Activated CD8-positive, alpha-beta memory T cell treated with anti-CD3 and anti-CD28 coated beads, Interleukin-2, amount 10 ng/mL, durations not matched to agents 7 days and 5 days (primary cell): ENCODE measurements around the gene MRS2. TPM values are rescaled to one million over a fixed set of nuclear protein-coding genes. Genes with fewer than 3 reads are reported as not detected.
"Not testable (repeated sequence)": the region's sequence is repeated elsewhere in the genome, so short reads cannot be mapped to it uniquely, and the experiment has no call there.

Source experiments
- ATAC-seq: fragments of 150-1000 bp; cut with Tn5 transposase; one replicate; pipeline ENCODE4 v1.10.0; 2021; ENCODE audit warnings: moderate library complexity
- CTCF ChIA-PET: fragments of 350-600 bp; sonication (Branson Sonifier 250); formaldehyde crosslinking; loops from one replicate; lab custom pipeline; 2021; ENCODE audit warnings: antibody characterized with exemption; lab: Charles Lee
- DNase-seq: peaks from one replicate; pipeline ENCODE4 v3.0.0-alpha.2; 2020
- H3K27ac Mint-ChIP-seq: one replicate; pipeline ENCODE4 v1.8.0; 2021; ENCODE audit warnings: mild to moderate bottlenecking, mixed read lengths
- H3K27me3 Mint-ChIP-seq: one replicate; pipeline ENCODE4 v1.8.0; 2021; ENCODE audit warnings: mixed read lengths
- H3K36me3 Mint-ChIP-seq: one replicate; pipeline ENCODE4 v1.8.0; 2021; ENCODE audit warnings: mild to moderate bottlenecking, mixed read lengths
- H3K4me1 Mint-ChIP-seq: one replicate; pipeline ENCODE4 v1.8.0; 2021; ENCODE audit warnings: mixed read lengths
- H3K4me3 Mint-ChIP-seq: one replicate; pipeline ENCODE4 v1.8.0; 2021; ENCODE audit warnings: mild to moderate bottlenecking, moderate library complexity, mixed read lengths
- H3K9me3 Mint-ChIP-seq: one replicate; pipeline ENCODE4 v1.8.0; 2022; ENCODE audit warnings: low read depth, mixed read lengths
- total RNA-seq, 2 experiments: library from RNA; stranded (reverse); gene quantifications; one replicate each; pipeline ENCODE4 v1.2.3, GENCODE V29; 2021

Gene MRS2
- total RNA-seq, result 10 to 100 TPM; 18.4 to 22.1 TPM

GRCh38 chr6:24402697-24403500 lies at the start of gene MRS2:
Gene MRS2, plus strand, starts transcription at chr6:24402936. Its CDS starts 111 bp downstream, at chr6:24403047.
- H3K9me3 Mint-ChIP-seq, result no peaks in the 10 kb centered on the region
- peaks cover 9% of the 10 kb centered on the region for H3K36me3 Mint-ChIP-seq
- peaks cover 17% of the 10 kb centered on the region for H3K27me3 Mint-ChIP-seq
- CTCF ChIA-PET, result interaction anchor here (0.6 to 1.6 kb wide), 5 partner anchors 11 to 120 kb away, joined by 3 to 5 read pairs (median 4); partner anchors contain the start of gene DCDC2
- peaks cover 34% of the 10 kb centered on the region for H3K4me1 Mint-ChIP-seq
- H3K27ac Mint-ChIP-seq, result peak within 1 kb of the TSS; percentile 73
- ATAC-seq, result peak; percentile 97
- peak; percentile 80 for DNase-seq
- H3K4me3 Mint-ChIP-seq, result peak within 1 kb of the TSS; percentile 93

- CTCF ChIA-PET, result no interaction called here
- no peak for ATAC-seq
These were observed 48.9 kb upstream of the MRS2 start for GRCh38 chr6:24353861-24354260.

GRCh38 chr6:24355393-24355792 lies 47.3 kb upstream of the MRS2 start:
- Mint-ChIP-seq H3K4me1 (peaks cover 13% of the 10 kb centered on the region), H3K9me3 (no peaks in the 10 kb centered on the region), H3K4me3 (no peak overlapping the region), H3K36me3 (no peaks in the 10 kb centered on the region), H3K27ac (no peak overlapping the region), H3K27me3 (peaks cover 69% of the 10 kb centered on the region)
- DNase-seq (no peak), ATAC-seq (no peak)
- CTCF ChIA-PET, result interaction anchor here (1.8 kb wide), 1 partner anchor 11 kb away, joined by 5 read pairs; no protein-coding TSS in a partner anchor

More at GRCh38 chr6:24353861-24354260, 48.9 kb upstream of the MRS2 start:
- Mint-ChIP-seq H3K27me3 (peaks cover 69% of the 10 kb centered on the region), H3K27ac (no peak overlapping the region), H3K4me3 (no peak overlapping the region), H3K36me3 (no peaks in the 10 kb centered on the region), H3K9me3 (no peaks in the 10 kb centered on the region), H3K4me1 (peaks cover 7% of the 10 kb centered on the region)
- DNase-seq, result no peak

- H3K9me3 Mint-ChIP-seq, result no peaks in the 10 kb centered on the region
- H3K4me1 Mint-ChIP-seq, result peaks cover 16% of the 10 kb centered on the region
- no peak overlapping the region for H3K27ac Mint-ChIP-seq
- CTCF ChIA-PET, result interaction anchor here (1.8 kb wide), 2 partner anchors 10 to 73 kb away, joined by 4 to 5 read pairs; no protein-coding TSS in a partner anchor
- H3K4me3 Mint-ChIP-seq, result no peak overlapping the region
- no peak for ATAC-seq
- H3K36me3 Mint-ChIP-seq, result no peaks in the 10 kb centered on the region
- DNase-seq, result no peak
- H3K27me3 Mint-ChIP-seq, result peaks cover 67% of the 10 kb centered on the region
These were observed 46.3 kb upstream of the MRS2 start for GRCh38 chr6:24356310-24356973.

- CTCF ChIA-PET, result interaction anchor here (1.4 to 1.8 kb wide), 2 partner anchors 45 to 74 kb away, joined by 4 read pairs; partner anchors contain the start of gene MRS2
- Mint-ChIP-seq H3K9me3 (no peaks in the 10 kb centered on the region), H3K27me3 (peaks cover 66% of the 10 kb centered on the region), H3K4me1 (peaks cover 16% of the 10 kb centered on the region), H3K4me3 (peak within 1 kb of the TSS; percentile 50), H3K36me3 (no peaks in the 10 kb centered on the region), H3K27ac (no peak within 1 kb of the TSS)
- peak; percentile 40 for ATAC-seq
- DNase-seq, result peak; percentile 54
These were observed 45.2 kb upstream of the MRS2 start, which contains the start of gene DCDC2 for GRCh38 chr6:24357336-24358218. Gene DCDC2, minus strand, starts transcription at chr6:24358059. Its CDS starts 309 bp downstream, at chr6:24357750.

- H3K27me3 Mint-ChIP-seq, result peaks cover 64% of the 10 kb centered on the region
- CTCF ChIA-PET, result interaction anchor here (1.4 to 1.8 kb wide), 2 partner anchors 45 to 75 kb away, joined by 4 read pairs; partner anchors contain the start of gene MRS2
These were observed 44.4 kb upstream of the MRS2 start for GRCh38 chr6:24358219-24358821.

GRCh38 chr6:24359640-24360454 lies 42.9 kb upstream of the MRS2 start:
- ATAC-seq (peak; percentile 85), DNase-seq (peak; percentile 85)
- Mint-ChIP-seq H3K4me1 (peaks cover 16% of the 10 kb centered on the region), H3K36me3 (no peaks in the 10 kb centered on the region), H3K27me3 (peaks cover 59% of the 10 kb centered on the region), H3K9me3 (no peaks in the 10 kb centered on the region), H3K27ac (no peak overlapping the region), H3K4me3 (peak overlapping the region; percentile 59)
- CTCF ChIA-PET, result interaction anchor here (0.8 to 1.4 kb wide), 6 partner anchors 10 to 225 kb away, joined by 3 to 6 read pairs (median 5); partner anchors contain the start of gene MRS2

More at GRCh38 chr6:24358219-24358821, 44.4 kb upstream of the MRS2 start:
- ATAC-seq (no peak), DNase-seq (no peak)
- no peaks in the 10 kb centered on the region for H3K9me3 Mint-ChIP-seq
- H3K4me3 Mint-ChIP-seq, result peak overlapping the region; percentile 50
- H3K4me1 Mint-ChIP-seq, result peaks cover 16% of the 10 kb centered on the region
- H3K36me3 Mint-ChIP-seq, result no peaks in the 10 kb centered on the region
- H3K27ac Mint-ChIP-seq, result no peak overlapping the region

GRCh38 chr6:24362363-24362762 lies 40.4 kb upstream of the MRS2 start:
- H3K36me3 Mint-ChIP-seq, H3K9me3 Mint-ChIP-seq, CTCF ChIA-PET, H3K4me3 Mint-ChIP-seq, DNase-seq, ATAC-seq, H3K27ac Mint-ChIP-seq: not testable (repeated sequence)
- Mint-ChIP-seq H3K4me1 (peaks cover 16% of the 10 kb centered on the region), H3K27me3 (peaks cover 44% of the 10 kb centered on the region)

- not testable (repeated sequence) for H3K9me3 Mint-ChIP-seq, H3K36me3 Mint-ChIP-seq, ATAC-seq, H3K4me3 Mint-ChIP-seq, DNase-seq, H3K27ac Mint-ChIP-seq, H3K4me1 Mint-ChIP-seq
- CTCF ChIA-PET, result interaction anchor here (1.0 kb wide), 1 partner anchor 82 kb away, joined by 3 read pairs; no protein-coding TSS in a partner anchor
- H3K27me3 Mint-ChIP-seq, result peaks cover 45% of the 10 kb centered on the region
These were observed 37.6 kb upstream of the MRS2 start for GRCh38 chr6:24365103-24365633.

GRCh38 chr6:24374612-24375011 lies 28.1 kb upstream of the MRS2 start:
- no peaks in the 10 kb centered on the region for H3K9me3 Mint-ChIP-seq
- DNase-seq (no peak), ATAC-seq (no peak)
- H3K4me1 Mint-ChIP-seq, result peaks cover 6% of the 10 kb centered on the region
- no peak overlapping the region for H3K27ac Mint-ChIP-seq
- H3K36me3 Mint-ChIP-seq, result no peaks in the 10 kb centered on the region
- H3K27me3 Mint-ChIP-seq, result peaks cover 25% of the 10 kb centered on the region
- CTCF ChIA-PET, result no interaction called here
- H3K4me3 Mint-ChIP-seq, result no peak overlapping the region

GRCh38 chr6:24376871-24377270 lies 25.9 kb upstream of the MRS2 start:
- CTCF ChIA-PET, result no interaction called here

More at GRCh38 chr6:24376871-24377270, 25.9 kb upstream of the MRS2 start:
- Mint-ChIP-seq H3K9me3 (no peaks in the 10 kb centered on the region), H3K36me3 (no peaks in the 10 kb centered on the region), H3K4me3 (no peak overlapping the region), H3K27ac (no peak overlapping the region), H3K4me1 (peaks cover 6% of the 10 kb centered on the region), H3K27me3 (peaks cover 30% of the 10 kb centered on the region)
- no peak for DNase-seq
- no peak for ATAC-seq
